Measurements from ENCODE around the gene MT1H.

DNA sequence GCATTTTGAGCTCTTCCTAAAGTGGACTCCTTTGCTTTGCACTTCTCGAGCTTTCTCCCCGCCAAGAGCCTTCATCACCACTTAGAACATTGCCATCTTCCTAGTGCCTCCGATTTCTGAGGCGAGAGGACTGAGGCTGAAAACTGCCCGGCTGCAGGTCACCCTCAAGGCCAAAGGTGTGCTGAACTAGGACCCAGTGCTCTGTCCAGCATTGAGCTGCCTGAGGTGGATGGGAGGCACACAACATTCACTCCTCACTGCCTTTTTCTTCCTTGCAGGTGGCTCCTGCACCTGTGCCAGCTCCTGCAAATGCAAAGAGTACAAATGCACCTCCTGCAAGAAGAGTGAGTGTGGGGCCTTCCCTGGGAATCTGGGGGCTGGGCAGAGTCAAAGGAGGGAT lies 25.8 kb upstream of the MT1H start:
- no peak for TF ChIP-seq MXI1 (IDR thresholded peaks at IDR 0.05; ENCODE audit: borderline replicate concordance, low read depth, low read length)
- no peak for TF ChIP-seq FOXK1 (CRISPR knock-in tag; IDR thresholded peaks at IDR 0.05; ENCODE audit: borderline replicate concordance, low read depth)
- TF ChIP-seq POLR2AphosphoS5 (IDR thresholded peaks at IDR 0.05; ENCODE audit: low read depth, low read length), result no peak
- no peak for TF ChIP-seq EP300 (IDR thresholded peaks at IDR 0.05; ENCODE audit: low read depth in 2 of 2, low read length in 2 of 2)
- TF ChIP-seq EP300 (CRISPR knock-in tag; IDR thresholded peaks at IDR 0.05; ENCODE audit: borderline replicate concordance), result no peak
- no peak for TF ChIP-seq JUN (CRISPR knock-in tag; IDR thresholded peaks at IDR 0.05)
- no peak for TF ChIP-seq ZNF724P (CRISPR knock-in tag; IDR thresholded peaks at IDR 0.05; ENCODE audit: borderline replicate concordance)
- TF ChIP-seq, protein P1, sequence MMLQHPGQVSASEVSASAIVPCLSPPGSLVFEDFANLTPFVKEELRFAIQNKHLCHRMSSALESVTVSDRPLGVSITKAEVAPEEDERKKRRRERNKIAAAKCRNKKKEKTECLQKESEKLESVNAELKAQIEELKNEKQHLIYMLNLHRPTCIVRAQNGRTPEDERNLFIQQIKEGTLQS (CRISPR knock-in tag; IDR thresholded peaks at IDR 0.05), result no peak
- TF ChIP-seq POLR2A (IDR thresholded peaks at IDR 0.05; ENCODE audit: insufficient read depth in 1 of 2, low read depth in 2 of 2, low read length in 2 of 2), result no peak
- TF ChIP-seq, protein P2, sequence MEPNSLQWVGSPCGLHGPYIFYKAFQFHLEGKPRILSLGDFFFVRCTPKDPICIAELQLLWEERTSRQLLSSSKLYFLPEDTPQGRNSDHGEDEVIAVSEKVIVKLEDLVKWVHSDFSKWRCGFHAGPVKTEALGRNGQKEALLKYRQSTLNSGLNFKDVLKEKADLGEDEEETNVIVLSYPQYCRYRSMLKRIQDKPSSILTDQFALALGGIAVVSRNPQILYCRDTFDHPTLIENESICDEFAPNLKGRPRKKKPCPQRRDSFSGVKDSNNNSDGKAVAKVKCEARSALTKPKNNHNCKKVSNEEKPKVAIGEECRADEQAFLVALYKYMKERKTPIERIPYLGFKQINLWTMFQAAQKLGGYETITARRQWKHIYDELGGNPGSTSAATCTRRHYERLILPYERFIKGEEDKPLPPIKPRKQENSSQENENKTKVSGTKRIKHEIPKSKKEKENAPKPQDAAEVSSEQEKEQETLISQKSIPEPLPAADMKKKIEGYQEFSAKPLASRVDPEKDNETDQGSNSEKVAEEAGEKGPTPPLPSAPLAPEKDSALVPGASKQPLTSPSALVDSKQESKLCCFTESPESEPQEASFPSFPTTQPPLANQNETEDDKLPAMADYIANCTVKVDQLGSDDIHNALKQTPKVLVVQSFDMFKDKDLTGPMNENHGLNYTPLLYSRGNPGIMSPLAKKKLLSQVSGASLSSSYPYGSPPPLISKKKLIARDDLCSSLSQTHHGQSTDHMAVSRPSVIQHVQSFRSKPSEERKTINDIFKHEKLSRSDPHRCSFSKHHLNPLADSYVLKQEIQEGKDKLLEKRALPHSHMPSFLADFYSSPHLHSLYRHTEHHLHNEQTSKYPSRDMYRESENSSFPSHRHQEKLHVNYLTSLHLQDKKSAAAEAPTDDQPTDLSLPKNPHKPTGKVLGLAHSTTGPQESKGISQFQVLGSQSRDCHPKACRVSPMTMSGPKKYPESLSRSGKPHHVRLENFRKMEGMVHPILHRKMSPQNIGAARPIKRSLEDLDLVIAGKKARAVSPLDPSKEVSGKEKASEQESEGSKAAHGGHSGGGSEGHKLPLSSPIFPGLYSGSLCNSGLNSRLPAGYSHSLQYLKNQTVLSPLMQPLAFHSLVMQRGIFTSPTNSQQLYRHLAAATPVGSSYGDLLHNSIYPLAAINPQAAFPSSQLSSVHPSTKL (CRISPR knock-in tag; IDR thresholded peaks at IDR 0.05), result no peak
- no peak for TF ChIP-seq AKAP8 (CRISPR knock-in tag; IDR thresholded peaks at IDR 0.05)

All from HepG2 (cell line).